Lower leg skin (tissue), 3 donors: ENCODE measurements around the gene STX10.

Experiments
- POLR2A ChIP-seq, 2 donors: fragments of 450-650 bp; IDR thresholded peaks; one replicate each; pipeline ENCODE4 v1.6.1; 2016 to 2017; ENCODE audit warnings: antibody characterized with exemption in 2 of 2, mild to moderate bottlenecking in 1 of 2, moderate library complexity in 1 of 2
- TF ChIP-seq, protein P1 (sequence below), 3 donors: fragments of 450-650 bp; IDR thresholded peaks; one replicate each; pipeline ENCODE4 v1.5.1; 2016; ENCODE audit warnings: antibody characterized with exemption in 3 of 3, mild to moderate bottlenecking in 3 of 3, moderate library complexity in 2 of 3

DNA sequence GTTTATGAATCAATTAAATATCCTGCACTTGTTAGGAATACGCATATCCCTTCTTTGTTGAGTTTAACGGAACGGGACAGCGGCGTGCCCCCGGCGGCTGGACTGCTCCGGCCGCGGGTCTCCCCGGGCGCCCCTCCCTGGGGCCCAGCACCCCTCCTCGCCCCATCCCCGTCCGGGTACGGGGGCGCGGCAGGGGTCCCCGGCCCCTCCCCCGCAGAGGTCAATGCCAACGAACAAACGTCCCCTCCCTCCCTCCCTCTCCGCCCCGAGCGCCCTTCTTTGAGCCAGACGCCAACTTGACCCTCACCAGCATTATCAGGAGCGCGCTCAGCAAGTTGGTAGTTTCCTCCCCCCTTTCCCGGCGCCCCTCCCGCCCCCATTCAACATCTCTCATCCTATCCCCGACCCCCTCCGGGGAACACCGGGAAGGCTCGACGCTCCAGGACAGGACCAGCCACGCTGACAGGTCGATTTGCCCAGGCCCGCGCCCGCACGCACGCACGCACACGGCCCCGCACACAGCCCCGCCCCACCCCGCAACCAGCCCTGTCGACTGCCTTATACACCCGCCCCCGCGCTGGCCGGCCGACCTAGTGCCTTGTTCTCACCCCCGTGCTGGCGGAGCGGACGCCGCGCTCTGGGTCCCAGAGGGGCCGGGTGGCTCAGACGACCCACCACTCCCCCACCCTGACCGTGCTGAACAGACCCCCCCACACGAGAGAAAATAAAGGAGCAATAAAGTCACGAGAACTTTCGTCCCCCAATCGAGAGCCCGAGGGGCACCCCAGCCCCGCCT, 52.5 kb downstream of the STX10 start:
- TF ChIP-seq POLR2A (IDR thresholded peaks at IDR 0.05), result no peak
- TF ChIP-seq, protein P1, sequence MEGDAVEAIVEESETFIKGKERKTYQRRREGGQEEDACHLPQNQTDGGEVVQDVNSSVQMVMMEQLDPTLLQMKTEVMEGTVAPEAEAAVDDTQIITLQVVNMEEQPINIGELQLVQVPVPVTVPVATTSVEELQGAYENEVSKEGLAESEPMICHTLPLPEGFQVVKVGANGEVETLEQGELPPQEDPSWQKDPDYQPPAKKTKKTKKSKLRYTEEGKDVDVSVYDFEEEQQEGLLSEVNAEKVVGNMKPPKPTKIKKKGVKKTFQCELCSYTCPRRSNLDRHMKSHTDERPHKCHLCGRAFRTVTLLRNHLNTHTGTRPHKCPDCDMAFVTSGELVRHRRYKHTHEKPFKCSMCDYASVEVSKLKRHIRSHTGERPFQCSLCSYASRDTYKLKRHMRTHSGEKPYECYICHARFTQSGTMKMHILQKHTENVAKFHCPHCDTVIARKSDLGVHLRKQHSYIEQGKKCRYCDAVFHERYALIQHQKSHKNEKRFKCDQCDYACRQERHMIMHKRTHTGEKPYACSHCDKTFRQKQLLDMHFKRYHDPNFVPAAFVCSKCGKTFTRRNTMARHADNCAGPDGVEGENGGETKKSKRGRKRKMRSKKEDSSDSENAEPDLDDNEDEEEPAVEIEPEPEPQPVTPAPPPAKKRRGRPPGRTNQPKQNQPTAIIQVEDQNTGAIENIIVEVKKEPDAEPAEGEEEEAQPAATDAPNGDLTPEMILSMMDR (IDR thresholded peaks at IDR 0.05), result no peak
